Right ventricle myocardium inferior (tissue), 1 donor: Measurements from ENCODE around the gene MAMDC4. TPM values are rescaled to one million over a fixed set of nuclear protein-coding genes. Genes with fewer than 3 reads are reported as not detected.
"Not testable (repeated sequence)": the region's sequence is repeated elsewhere in the genome, so short reads cannot be mapped to it uniquely, and the experiment has no call there.

Experiments
- ATAC-seq: fragments of 200-7000 bp; cut with Tn5 transposase; one replicate; pipeline ENCODE4 v1.9.1; 2020; ENCODE audit warnings: mild to moderate bottlenecking, moderate library complexity
- DNase-seq: peaks from one replicate; pipeline ENCODE4 v3.0.0; 2021; ENCODE audit errors: missing footprints
- intact Hi-C: fragments of 100-400 bp; cut with DNase I; formaldehyde crosslinking; loops from one replicate; pipeline ENCODE4 v1.11.0; 2022
- total RNA-seq: library from RNA; stranded (reverse); fragmentation: NEBNext Ultra II Directional; extraction: Animal tissue kit (Norgen Biotek cat#: 25700); gene quantifications from one replicate; pipeline ENCODE4 v1.2.1, GENCODE V29; 2021
- donor health status: DM: no; HTN: yes; CAD: no; lungs with severe emphysema.

MAMDC4 gene
- total RNA-seq, 1 donor from 2014 or later, result 12.8 TPM

GRCh38 chr9:136867480-136867879, 15.3 kb downstream of the MAMDC4 start:
- DNase-seq, result no peak
- intact Hi-C loops, result loop anchor here (5.0 kb wide), 1 partner anchor 75 kb away; the partner anchor contains the start of gene FBXW5
- ATAC-seq, result no peak

- DNase-seq (no peak), ATAC-seq (no peak)
- intact Hi-C loops, result loop anchor here (5.0 kb wide), 1 partner anchor 74 kb away; the partner anchor contains the start of gene FBXW5
Observed at GRCh38 chr9:136867917-136868316, 15.8 kb downstream of the MAMDC4 start.

GRCh38 chr9:136868644-136869043, 16.5 kb downstream of the MAMDC4 start:
- DNase-seq, result no peak
- intact Hi-C loops, result loop anchor here (5.0 kb wide), 1 partner anchor 74 kb away; the partner anchor contains the start of gene FBXW5
- ATAC-seq, result no peak

GRCh38 chr9:136869611-136870010, 17.5 kb downstream of the MAMDC4 start:
- DNase-seq, ATAC-seq: not testable (repeated sequence)
- intact Hi-C loops, result loop anchor here (5.0 kb wide), 1 partner anchor 73 kb away; the partner anchor contains the start of gene FBXW5

- no peak for DNase-seq
- intact Hi-C loops, result no loop called here
- no peak for ATAC-seq
Observed at GRCh38 chr9:136875155-136875554, 23.0 kb downstream of the MAMDC4 start.

- no peak for DNase-seq
- intact Hi-C loops, result no loop called here
- ATAC-seq, result no peak
Observed at GRCh38 chr9:136876476-136876875, 24.3 kb downstream of the MAMDC4 start.

- ATAC-seq (no peak), DNase-seq (no peak)
- intact Hi-C loops, result no loop called here
Observed at GRCh38 chr9:136880651-136881050, 28.5 kb downstream of the MAMDC4 start.

GRCh38 chr9:136881691-136882108, 29.6 kb downstream of the MAMDC4 start:
- no peak for ATAC-seq
- intact Hi-C loops, result no loop called here

GRCh38 chr9:136882109-136882946, 30.2 kb downstream of the MAMDC4 start:
- ATAC-seq, result no peak
- no peak for DNase-seq
- intact Hi-C loops, result no loop called here

More at GRCh38 chr9:136881691-136882108, 29.6 kb downstream of the MAMDC4 start:
- no peak for DNase-seq

- ATAC-seq, intact Hi-C loops, DNase-seq: not testable (repeated sequence)
Observed at GRCh38 chr9:136882947-136883283, 30.8 kb downstream of the MAMDC4 start.

- DNase-seq, ATAC-seq, intact Hi-C loops: not testable (repeated sequence)
Observed at GRCh38 chr9:136883670-136884069, 31.5 kb downstream of the MAMDC4 start.

- intact Hi-C loops, result loop anchor here (5.0 kb wide), 1 partner anchor 56 kb away; the partner anchor contains the start of gene FBXW5
Observed at GRCh38 chr9:136885950-136886578, 33.9 kb downstream of the MAMDC4 start, which contains the start of gene TRAF2. Gene TRAF2, plus strand, starts transcription at chr9:136886516. Its CDS starts 12,225 bp downstream, at chr9:136898741.

GRCh38 chr9:136886610-136887597, 34.8 kb downstream of the MAMDC4 start:
- no peak for DNase-seq
- peak; percentile 13 for ATAC-seq
- intact Hi-C loops, result loop anchor here (5.0 kb wide), 1 partner anchor 55 kb away; the partner anchor contains the start of gene FBXW5

More at GRCh38 chr9:136885950-136886578, 33.9 kb downstream of the MAMDC4 start, which contains the start of gene TRAF2:
- ATAC-seq, result peak; percentile 99
- DNase-seq, result peak; percentile 98

GRCh38 chr9:136888454-136888853, 36.3 kb downstream of the MAMDC4 start:
- DNase-seq, result no peak
- no peak for ATAC-seq
- intact Hi-C loops, result loop anchor here (5.0 kb wide), 1 partner anchor 54 kb away; the partner anchor contains the start of gene FBXW5

GRCh38 chr9:136889858-136890257, 37.7 kb downstream of the MAMDC4 start:
- DNase-seq, result no peak
- ATAC-seq, result no peak
- intact Hi-C loops, result loop anchor here (5.0 kb wide), 1 partner anchor 52 kb away; the partner anchor contains the start of gene FBXW5

- ATAC-seq, result no peak
- DNase-seq, result no peak
- intact Hi-C loops, result no loop called here
Observed at GRCh38 chr9:136890661-136891060, 38.5 kb downstream of the MAMDC4 start.

- DNase-seq (no peak), ATAC-seq (no peak)
- intact Hi-C loops, result no loop called here
Observed at GRCh38 chr9:136896027-136896426, 43.9 kb downstream of the MAMDC4 start.

- DNase-seq (no peak), ATAC-seq (no peak)
- intact Hi-C loops, result no loop called here
Observed at GRCh38 chr9:136898483-136899100, 46.4 kb downstream of the MAMDC4 start.
